NCI-H1930 (cell line): ENCODE data around the gene SH2D6.
"Not testable (repeated sequence)": the region's sequence is repeated elsewhere in the genome, so short reads cannot be mapped to it uniquely, and the experiment has no call there.

Experiments used
- DNase-seq, 2 experiments: peaks; one replicate each; lab custom pipeline; 2025; lab: John Stamatoyannopoulos, UW

Gene SH2D6

DNA sequence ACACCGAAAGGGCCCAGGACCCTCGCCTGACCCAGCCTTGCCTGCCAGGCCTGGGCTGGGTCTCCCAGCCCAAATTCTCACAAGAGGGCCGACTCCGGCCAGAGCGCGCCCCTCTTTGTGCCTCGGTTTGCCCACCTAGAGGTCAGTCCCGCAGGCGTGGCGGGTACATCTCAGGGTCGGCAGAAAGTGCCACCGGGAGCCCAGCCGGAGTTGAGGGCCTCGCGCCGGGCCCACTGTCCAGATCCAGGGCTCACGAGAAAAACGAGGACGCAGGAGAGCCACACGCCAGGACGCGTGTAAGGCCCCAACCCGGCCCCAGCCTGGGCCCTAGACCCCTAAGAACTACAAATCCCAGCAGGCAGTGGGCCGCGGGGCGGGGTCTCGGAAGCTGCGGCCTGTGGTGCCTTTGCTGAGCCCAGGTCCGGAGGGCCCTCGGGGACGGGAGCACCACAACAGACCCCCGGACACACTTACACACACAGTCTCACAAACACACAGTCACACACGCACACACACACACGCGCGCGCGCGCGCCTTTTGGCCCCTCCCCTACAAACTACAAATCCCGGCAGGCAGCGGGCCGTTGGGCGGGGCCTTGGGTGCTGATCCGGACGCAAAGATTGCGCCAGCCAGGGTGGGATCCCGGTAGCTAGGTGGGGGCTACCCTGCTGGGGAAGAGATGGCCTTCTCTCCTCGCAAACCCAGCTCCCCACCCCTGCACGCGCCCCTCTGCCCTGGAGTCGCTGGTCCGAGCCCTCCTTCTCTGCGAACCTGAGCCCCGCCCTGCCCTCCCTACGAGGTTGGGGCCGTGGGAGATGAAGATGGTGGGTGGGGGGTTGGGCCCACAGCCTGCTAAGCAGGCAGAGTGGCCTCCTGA, at the start of gene SH2D6:
Gene SH2D6, plus strand, starts transcription at position 583 of the 877 bp plus-strand sequence. CDS start 10,752 bp downstream, outside the sequence.
- peak; percentile 84 to 93 for DNase-seq

DNA sequence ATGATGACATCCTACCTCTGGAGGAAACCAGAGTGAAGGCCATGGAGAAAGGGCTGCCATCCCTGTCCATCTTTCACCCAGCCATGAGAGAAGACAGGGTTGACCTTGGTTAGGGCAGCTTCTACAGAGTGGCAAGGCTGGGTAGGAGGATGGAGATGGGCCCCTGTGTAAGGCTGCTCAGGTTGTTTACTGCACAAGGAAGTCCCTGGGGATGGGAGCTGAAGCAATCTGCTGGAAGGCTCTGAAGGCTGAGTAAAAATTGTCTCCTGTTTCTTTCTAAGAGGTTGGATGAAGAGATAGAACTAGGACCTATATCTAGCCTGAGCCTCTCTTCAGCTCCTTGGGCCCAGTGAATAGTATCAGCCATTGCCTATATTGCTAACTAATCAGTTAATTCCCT, 49.6 kb upstream of the SH2D6 start:
- DNase-seq: no peak

DNA sequence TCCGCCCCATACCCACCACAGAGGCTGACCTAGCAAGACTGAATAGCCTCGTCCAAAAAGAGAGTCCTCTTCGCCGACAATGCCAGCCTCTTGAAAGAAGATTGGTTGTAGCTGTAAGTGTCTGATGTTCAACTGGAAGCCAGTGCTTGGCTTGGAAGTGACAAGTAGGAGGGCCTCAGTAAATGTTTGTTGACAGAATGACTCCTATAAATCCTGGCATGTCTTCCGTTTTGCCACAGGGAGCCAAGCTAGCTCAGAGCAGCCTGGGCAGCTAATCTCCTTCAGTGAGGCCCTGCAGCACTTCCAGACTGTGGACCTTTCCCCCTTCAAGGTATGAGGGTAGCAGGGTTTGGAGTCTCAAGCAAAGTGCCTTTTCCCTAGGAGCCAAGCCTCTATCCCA, 49.0 kb upstream of the SH2D6 start:
- DNase-seq: no peak

DNA sequence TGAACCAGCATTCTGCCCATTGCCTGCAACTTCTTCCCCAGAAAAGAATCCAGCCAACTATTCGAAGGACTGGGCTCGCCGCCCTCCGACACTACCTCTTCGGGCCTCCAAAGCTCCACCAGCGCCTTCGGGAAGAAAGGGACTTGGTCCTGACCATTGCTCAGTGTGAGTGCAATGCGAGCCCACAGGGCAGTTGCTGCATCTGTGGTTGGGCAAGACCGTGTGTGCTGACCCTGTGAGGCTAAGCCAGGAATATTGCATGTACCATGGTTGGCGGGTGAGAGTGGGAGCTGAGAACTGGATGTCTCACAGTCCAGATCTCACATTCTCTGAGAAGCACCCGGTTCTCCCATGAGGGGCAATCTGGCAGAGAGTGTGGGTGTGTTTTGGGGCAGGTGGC, 47.5 kb upstream of the SH2D6 start:
- no peak for DNase-seq

DNA sequence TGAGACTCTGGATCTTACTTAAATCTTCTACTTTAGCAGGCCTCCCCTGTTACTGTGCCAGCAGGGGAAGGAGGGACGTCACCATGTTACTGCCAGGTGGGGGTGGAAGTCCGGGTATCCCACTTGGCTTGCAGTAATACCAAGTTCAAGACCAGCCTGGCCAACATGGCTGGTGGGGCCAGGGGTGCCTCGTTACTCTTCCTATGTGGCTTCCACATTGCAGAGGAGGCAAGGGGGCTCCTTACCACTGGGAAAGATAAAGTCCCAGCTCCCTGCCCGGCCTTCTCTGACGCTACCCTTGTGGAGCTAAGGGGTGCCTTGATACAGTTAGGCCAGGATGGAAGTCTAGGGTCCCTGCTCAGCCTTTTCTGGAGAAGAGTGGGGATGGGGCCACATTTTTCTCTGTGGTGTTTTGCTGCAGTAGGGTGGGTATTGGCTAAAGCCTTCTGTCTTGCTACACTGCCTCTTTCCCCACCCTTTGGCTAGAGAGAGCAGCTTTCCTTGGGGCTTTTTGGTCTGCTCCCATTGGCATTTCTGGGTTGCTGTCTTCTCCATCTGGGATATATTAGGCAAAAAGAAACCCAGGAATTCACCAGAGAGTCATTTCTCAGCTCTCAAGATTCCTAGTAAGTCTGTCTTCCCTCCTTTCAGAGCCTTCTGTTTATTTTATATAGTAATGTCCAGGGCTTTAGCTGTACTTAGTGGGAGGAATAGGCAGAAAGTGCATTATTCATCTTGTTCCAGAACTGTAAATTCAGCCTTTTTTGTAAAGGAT, 42.0 kb upstream of the SH2D6 start:
- no peak for DNase-seq

DNA sequence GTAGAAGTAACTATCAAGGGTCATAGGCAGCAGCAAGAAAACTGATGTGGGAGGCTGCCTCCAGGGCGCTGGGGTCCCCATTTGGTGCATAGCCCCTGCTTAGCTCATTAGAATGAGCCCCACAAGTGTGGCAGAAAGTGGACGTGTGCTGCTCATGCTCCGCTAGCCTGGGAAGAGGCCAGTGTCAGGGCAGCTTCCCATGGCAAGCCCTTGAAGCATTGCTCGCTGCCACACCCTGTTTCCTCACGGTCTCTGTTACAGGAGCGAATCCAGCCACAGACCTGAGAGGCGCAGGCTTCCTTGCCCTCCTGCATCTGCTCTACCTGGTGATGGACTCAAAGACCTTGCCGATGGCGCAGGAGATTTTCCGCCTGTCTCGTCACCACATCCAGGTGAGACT, 41.4 kb upstream of the SH2D6 start:
- no peak for DNase-seq

DNA sequence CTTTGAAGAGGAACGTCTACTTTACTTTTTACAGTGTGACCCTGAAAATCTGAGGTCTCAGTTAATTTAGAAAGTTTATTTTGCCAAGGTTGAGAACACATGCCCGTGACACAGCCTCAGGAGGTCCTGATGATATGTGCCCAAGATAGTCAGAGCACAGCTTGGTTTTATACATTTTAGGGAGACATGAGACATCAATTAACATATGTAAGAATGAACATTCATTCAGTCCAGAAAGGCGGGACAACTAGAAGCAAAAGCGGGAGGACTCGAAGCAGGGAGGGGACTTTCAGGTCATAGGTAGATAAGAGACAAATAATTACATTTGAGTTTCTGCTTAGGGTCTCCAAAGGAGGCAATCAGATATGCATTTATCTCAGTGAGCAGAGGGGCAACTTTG, 40.3 kb upstream of the SH2D6 start:
- DNase-seq: no peak

DNA sequence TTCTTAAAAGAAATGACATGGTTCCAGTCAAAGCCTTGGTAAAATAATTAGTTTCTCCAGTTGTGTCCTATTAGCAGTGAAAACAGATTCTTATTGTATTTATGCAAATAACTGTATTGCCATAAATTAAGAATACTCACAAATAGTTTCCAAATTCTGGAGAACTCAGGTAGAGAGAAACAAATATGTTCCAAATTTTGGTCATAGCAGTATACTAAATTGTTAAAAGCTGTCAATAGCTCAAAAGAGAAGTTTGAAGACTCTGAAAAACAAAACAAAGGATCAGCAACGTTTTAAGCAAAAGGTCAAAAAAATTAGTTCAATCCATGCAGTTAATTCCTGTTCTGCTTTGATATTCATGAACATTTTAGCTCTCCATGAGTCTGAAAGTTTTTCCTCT, 38.5 kb upstream of the SH2D6 start:
- no peak for DNase-seq

DNA sequence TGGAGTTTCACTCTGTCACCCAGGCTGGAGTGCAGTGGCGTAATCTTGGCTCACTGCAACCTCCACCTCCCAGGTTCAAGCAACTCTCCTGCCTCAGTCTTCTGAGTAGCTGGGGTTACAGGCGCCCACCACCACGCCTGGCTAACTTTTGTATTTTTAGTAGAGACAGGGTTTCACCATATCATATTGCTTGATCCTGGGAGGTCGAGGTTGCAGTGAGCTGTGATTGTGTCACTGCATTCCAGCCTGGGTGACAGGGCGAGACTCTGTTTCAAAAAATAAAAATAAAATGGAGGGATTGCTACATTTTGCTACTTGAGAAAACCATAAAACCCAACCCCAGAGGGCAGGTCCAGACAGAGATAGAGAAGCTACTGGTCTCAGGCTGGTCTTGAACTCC, 35.4 kb upstream of the SH2D6 start:
- not testable (repeated sequence) for DNase-seq

DNA sequence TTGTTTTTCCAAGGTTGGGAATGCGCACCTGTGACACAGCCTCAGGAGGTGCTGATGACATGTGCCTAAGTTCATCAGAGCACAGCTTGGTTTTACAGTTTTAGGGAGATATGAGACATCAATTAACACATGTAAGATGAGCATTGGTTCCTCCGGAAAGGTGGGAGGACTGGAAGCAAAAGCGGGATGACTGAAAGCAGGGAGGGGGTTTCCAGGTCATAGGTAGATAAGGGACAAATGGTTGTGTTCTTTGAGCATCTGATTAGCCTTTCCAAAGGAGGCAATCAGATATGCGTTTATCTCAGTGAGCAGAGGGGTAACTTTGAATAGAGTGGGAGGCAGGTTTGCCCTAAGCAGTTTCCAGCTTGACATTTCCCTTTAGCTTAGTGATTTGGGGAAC, 34.7 kb upstream of the SH2D6 start:
- DNase-seq: no peak

DNA sequence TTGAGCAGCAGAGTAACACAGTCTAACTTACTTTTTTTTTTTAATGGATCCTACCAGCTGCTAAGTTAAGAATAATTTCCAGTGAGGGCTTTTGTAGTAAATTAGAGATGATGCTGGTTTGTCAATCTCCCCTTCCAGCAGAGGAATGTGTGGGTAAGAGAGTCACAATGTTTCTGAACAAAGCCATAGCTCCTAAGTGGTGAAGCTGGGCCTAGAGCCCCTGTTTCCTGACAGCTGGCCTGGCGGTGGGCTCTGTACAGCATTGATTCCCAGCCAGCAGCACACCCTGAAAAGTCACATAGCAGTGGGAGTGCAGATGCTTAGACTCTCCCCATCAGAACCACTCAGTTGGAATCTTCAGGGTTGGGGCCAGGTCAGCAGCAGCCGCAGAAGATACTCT, 32.8 kb upstream of the SH2D6 start:
- DNase-seq: no peak

DNA sequence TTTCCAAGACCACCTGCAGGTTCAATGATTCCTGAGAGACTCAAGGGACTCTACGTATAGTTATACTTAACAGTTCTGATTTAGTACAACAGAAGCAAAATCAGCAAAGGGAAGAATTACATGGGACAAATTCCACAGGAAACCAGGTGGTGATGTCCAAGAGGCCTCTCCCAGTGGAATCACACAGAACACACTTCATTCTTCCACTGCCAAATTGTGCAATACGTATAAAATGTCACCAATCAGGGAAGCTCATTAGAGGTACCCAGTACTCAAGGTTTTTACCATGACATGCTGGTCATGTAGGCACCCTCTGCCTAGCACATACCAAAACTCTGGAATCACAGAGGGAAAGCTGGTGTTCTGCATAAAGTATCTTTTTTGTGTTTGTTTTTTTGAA, 30.8 kb upstream of the SH2D6 start:
- DNase-seq: no peak

DNA sequence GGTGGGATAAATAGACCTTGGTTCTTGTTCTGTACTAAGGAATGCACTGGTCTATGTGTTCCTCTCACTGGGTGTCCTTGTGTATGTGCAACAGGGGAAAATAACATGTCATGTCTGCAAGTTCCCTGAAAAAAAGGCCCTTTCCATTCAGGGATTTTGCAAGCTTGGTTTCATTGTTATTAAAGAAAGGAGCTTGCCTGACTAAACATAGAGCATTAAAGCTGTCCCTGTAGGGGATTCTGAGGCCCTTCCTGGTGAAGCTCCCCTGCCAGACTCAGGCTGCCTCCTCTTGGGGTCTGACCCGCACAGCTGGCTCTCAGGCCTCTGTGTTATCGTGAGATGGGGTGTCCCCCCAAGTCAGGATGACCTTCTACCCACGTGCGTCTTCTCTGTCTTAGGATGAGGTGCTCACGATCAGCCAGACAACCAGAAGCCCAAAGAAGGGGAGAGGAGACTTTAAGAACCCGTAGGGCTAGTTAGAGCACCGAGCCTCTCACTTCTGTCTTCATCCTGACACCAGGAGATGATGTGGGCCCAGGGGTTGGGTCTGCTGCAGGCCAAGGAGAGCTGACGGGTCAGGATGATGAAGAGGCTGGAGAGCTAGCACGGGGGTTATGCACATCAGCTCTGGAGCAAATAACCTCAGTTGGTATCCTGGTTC, 29.5 kb upstream of the SH2D6 start:
- DNase-seq: no peak

DNA sequence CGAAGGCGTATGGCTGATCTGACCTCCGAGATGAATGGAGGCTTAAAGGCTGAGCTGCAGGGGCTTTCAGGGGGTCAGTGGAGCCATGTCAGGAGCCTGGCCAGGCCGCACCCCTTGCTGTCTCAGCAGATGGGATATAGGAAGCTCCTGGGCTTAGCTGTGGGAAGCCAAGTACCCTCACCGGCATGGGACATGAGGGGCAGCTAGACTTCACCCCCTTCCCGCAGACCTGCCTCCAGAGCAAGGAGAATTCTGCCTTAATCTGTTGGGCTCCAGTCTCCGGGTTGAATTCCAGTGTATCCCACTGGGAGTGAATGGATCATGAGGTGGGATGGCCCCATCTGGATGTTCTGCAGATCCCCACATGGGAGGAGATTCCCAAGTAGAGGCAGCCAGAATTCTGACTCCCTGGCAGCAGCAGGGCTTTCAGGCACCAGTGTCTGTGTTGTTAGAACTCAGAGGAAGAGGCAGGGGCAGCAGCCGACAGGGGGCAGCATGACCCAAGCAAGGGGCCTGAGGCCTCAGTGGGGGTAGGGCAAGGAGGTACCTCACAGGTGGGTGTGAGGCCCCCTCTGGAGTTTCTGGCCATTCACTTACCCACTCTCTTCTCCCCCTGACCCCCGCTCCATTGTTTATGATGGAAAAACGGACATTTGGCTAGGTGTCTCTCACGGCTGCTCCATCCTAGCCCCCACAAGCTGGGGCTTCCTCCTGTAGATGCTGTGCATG, 27.4 kb upstream of the SH2D6 start:
- peak in 1 of 2 experiments; percentile 26 for DNase-seq

DNA sequence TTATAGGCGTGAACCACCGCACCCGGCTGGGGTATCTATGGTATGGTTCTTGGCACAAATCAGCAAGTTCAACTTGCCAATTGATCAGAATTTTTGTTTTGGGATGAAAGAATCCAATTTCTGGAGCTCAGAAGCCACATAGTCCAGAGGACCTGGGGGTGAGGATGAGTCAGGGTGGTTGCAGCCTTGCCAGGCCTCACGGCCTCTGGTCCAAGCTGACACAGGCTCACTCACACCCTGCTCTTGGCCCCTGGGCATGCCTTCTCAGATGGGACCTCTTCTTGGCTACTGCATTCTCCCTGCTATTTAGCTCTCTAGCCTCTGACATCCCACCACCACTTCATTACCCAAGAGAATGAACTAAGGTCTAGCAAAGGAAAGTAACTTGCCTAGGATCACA, 24.7 kb upstream of the SH2D6 start:
- no peak for DNase-seq

DNA sequence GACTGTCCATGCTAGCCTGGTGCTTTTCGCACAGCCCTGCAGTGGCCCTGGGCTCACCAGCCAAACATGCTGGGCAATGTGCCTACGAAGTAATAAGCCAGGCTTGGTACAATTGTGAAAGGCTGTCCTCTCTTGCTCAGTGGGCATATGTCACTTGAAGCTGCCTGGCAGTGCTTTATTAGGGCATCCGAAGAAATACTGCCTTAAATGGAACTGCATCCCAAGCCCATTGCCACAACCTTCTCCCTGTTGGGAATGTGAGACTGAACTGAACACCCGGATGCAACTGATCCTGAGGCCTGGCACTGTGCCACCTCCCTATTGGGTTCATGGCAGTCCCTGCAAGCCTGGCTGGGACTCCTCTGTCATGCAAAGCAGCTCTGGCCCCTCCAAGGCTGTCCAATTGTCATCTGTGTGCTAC, 24.2 kb upstream of the SH2D6 start:
- DNase-seq: no peak

DNA sequence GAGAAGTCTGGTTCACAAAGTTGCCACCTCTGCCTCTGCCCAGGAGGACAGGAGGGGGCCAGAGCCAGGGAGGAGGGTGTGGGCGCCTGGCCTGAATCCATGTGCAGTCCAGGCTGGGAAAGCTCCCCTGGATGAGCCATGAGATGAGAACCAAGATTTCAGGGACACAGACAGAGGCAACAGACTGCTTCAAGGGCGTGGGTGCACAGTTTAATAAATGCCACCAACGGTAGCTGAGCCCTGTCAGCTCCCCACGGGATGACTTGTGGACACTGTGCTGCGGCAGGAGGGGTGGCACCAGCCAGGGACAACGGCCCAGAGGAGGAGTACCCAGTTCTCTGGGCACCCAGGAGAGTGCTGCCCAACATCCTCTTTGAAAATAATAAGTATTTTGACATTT, 23.5 kb upstream of the SH2D6 start:
- no peak for DNase-seq

DNA sequence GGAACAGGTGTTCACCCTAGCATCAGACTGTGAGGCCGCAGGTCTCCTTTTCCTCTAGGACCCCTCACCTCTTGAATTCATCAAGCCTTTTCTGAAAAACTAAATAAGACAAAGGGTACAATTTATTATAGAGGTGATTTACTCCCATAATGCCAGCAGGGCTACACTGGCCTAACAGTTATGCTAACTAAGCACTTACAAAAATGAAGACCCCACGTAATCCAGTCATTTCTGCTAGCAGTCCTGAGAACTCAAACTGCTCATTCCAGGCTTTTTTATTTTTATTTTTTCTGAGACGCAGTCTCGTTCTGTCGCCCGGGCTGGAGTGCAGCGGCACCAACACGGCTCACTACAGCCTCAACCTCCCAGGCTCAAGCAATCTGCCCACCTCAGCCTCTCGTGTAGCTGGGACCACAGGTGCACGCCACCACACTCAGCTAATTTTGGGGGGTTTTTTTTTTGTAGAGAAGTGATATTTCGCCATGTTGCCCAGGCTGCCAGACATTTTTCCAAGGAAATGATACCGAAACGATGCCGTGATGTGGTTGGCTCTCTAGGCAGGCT, 22.5 kb upstream of the SH2D6 start:
- DNase-seq: no peak

DNA sequence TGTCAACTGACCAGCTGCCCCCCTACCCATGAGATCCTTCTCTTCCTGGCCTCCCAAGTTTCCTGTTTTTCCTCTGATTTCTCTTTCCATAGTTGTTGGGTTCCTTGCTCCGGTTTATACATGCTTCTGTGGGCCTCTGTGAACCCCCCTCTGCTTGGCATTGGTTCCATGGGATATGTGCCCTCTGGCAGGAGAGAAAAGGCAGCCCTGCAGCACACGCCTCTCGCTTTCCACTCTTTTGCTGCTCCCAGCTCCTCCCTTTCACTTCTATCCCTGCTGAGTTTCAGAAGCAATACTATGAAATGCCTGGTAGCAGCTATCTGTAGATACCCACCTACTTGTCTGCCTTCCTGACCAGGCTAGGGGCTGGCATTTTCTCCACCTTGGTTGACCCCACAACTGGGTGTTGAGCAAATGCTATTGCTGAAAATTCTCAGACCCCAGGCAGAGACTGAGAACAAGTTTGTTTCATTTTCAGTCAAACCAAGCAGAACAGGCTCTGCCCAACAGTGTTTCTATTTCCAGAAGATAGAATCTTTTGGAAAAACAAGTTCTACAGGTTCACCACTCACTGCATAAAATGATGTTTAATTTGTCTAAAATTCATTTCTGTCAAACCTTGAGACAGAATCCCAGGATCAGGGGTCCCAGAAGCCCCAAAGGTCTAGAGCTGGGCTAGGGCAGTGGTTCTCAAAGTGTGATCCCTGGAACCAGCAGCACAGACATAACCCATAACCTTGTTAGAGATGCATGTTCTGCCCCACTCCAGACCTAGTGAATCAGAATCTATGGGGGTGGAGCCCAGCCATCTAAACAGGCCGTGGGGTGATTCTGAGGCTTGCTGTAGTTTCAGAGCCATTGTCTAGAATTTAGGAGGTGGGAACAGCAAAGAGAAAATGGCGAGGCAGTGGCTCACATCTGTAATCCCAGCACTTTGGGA, 21.7 kb upstream of the SH2D6 start:
- DNase-seq: no peak

DNA sequence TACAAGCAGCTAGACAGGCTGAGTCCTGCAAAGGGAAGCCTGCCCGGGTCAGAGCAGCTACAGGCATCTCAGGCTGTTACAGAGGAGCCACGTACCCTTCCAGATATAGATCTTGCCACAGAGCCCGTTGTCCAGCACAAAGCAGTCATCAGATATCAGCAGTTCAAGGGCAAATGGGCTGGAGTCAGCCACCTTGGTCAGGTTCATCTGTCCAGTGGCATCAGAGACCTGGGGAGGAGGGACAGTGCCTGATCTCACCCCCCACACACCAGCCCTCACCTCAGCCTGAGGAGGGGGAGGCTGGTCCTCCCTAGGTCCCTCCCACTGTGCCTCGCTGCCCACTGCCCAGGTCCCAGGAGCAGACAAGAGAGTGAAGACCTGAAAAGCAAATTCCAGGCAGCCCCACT, 20.6 kb upstream of the SH2D6 start:
- DNase-seq: no peak
